ENCODE measurements around the gene GPR108. TPM values are rescaled to one million over a fixed set of nuclear protein-coding genes. Genes with fewer than 3 reads are reported as not detected.
"Not testable (repeated sequence)": the region's sequence is repeated elsewhere in the genome, so short reads cannot be mapped to it uniquely, and the experiment has no call there.

Gene GPR108
- total RNA-seq, 4 donors from 2014 or later: 22.6 to 40.3 (median 32.3) TPM

DNA sequence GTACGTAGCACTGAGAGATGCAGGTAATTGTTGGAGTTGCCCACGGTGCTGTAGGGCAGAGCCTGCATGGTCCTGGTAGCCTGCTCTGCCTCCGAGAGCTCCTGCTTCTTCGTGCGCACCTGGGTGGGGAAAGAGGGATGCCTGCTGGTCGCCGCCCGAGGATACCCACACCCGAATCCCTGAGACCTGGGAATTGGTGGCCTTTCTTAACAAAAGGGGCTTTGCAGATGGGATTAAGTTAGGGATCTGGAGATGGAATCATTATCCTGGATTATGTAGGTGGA lies 26.4 kb downstream of the GPR108 start:
- Histone ChIP-seq H3K4me3 (no peak overlapping the region), H3K9me3 (no peaks in the 10 kb centered on the region), H3K27ac (no peak overlapping the region), H3K27me3 (peaks cover 0 to 10% (median 6%) of the 10 kb centered on the region in 3 donors), H3K36me3 (no peaks in the 10 kb centered on the region), H3K4me1 (no peaks in the 10 kb centered on the region)
- in situ Hi-C loops (cut with MboI; ENCODE audit: low sequenced_read_pairs in 4 of 4): no loop called here
- DNase-seq: no peak
- no peak for ATAC-seq
- TF ChIP-seq POLR2A (IDR thresholded peaks at IDR 0.05) (no peak), CTCF (IDR thresholded peaks at IDR 0.05 in 4 of 5, conservative IDR thresholded peaks at IDR 0.05 in 1 of 5) (no peak)
- intact Hi-C loops (cut with DNase I; ENCODE audit: low total_unique reads): no loop called here

GRCh38 chr19:6710273-6711077 lies 26.9 kb downstream of the GPR108 start:
- in situ Hi-C loops (cut with MboI; ENCODE audit: low sequenced_read_pairs in 4 of 4): no loop called here
- Histone ChIP-seq H3K4me3 (no peak overlapping the region), H3K4me1 (no peaks in the 10 kb centered on the region), H3K36me3 (no peaks in the 10 kb centered on the region), H3K9me3 (no peaks in the 10 kb centered on the region), H3K27ac (no peak overlapping the region), H3K27me3 (peaks cover 0 to 10% (median 6%) of the 10 kb centered on the region in 3 donors)
- DNase-seq (no peak), ATAC-seq (no peak)
- intact Hi-C loops (cut with DNase I; ENCODE audit: low total_unique reads): no loop called here
- TF ChIP-seq CTCF (IDR thresholded peaks at IDR 0.05 in 4 of 5, conservative IDR thresholded peaks at IDR 0.05 in 1 of 5): no peak
- no peak for TF ChIP-seq POLR2A (IDR thresholded peaks at IDR 0.05)

DNA sequence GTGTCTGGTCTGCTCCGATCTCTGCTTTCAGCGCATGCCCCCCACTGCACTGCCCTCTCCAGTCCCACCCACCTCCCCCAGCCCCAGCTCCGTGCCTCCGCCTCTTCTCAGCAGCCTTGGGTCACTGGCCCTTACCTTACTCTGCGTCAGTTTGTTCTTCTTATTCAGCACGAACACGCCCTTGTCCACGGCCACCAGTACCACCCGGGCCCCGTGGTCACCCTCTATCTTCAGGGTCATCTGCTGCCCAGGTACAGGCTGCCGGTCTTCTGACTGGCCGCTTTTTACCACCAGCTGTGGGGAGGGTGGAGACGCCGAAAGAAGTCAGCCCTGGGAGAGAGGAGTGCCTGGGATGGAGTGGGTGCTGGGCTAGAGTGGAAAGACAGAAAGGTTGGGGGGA lies 27.8 kb downstream of the GPR108 start:
- no peak overlapping the region for H3K4me3 ChIP-seq
- no peak for ATAC-seq
- H3K27ac ChIP-seq: no peak overlapping the region
- in situ Hi-C loops (cut with MboI; ENCODE audit: low sequenced_read_pairs in 4 of 4): no loop called here
- no peak for TF ChIP-seq CTCF (IDR thresholded peaks at IDR 0.05 in 4 of 5, conservative IDR thresholded peaks at IDR 0.05 in 1 of 5)
- TF ChIP-seq POLR2A (IDR thresholded peaks at IDR 0.05): no peak
- peaks cover 0 to 10% (median 6%) of the 10 kb centered on the region in 3 donors for H3K27me3 ChIP-seq
- DNase-seq: no peak
- intact Hi-C loops (cut with DNase I; ENCODE audit: low total_unique reads): no loop called here
- H3K9me3 ChIP-seq: no peaks in the 10 kb centered on the region
- H3K36me3 ChIP-seq: no peaks in the 10 kb centered on the region
- H3K4me1 ChIP-seq: no peaks in the 10 kb centered on the region

DNA sequence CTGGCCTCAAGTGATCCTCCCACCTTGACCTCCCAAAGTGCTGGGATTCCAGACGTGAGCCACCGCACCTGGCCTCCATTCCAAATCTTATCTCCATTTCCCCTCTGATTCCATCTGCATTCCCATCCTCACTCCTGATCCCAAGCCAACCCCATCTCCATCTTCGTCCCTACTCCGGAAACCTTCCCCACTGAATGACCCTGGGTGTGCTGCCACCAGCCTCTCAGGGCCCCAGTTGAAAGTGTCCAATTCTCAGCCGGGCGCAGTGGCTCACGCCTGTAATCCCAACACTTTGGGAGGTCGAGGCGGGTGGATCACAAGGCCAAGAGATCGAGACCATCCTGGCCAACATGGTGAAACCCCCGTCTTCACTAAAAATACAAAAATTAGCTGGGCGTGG lies 28.5 kb downstream of the GPR108 start:
- intact Hi-C loops (cut with DNase I; ENCODE audit: low total_unique reads); H3K4me3 ChIP-seq; DNase-seq; H3K27ac ChIP-seq; H3K9me3 ChIP-seq; H3K4me1 ChIP-seq; ATAC-seq; in situ Hi-C loops (cut with MboI; ENCODE audit: low sequenced_read_pairs in 4 of 4); H3K36me3 ChIP-seq: not testable (repeated sequence)
- peaks cover 0 to 10% (median 6%) of the 10 kb centered on the region in 3 donors for H3K27me3 ChIP-seq

DNA sequence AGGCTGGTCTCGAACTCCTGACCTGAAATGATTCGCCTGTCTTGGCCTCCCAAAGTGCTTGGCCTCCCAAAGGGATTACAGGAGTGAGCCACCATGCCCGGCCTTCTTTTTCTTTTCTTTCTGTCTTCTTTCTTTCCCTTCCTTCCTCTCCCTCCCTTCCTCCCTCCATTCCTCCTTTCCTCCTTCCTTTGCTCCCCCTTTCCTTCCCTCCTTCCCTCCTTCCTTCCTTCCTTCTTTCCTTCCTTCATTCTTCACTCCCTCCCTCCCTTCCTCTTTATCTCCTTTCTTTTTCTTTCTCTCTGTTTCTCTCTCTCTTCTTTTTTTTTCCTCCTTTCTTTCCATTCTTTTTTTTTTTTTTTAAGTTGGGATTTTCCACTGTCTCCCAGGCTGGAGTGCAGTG lies 29.0 kb downstream of the GPR108 start:
- no peak overlapping the region for H3K4me3 ChIP-seq
- in situ Hi-C loops (cut with MboI; ENCODE audit: low sequenced_read_pairs in 4 of 4): no loop called here
- DNase-seq (no peak), ATAC-seq (no peak)
- H3K27ac ChIP-seq: no peak overlapping the region
- TF ChIP-seq POLR2A (IDR thresholded peaks at IDR 0.05): no peak
- no peak for TF ChIP-seq CTCF (IDR thresholded peaks at IDR 0.05 in 4 of 5, conservative IDR thresholded peaks at IDR 0.05 in 1 of 5)
- peaks cover 0 to 10% (median 6%) of the 10 kb centered on the region in 3 donors for H3K27me3 ChIP-seq
- no peaks in the 10 kb centered on the region for H3K9me3 ChIP-seq
- H3K36me3 ChIP-seq: no peaks in the 10 kb centered on the region
- intact Hi-C loops (cut with DNase I; ENCODE audit: low total_unique reads): no loop called here
- H3K4me1 ChIP-seq: no peaks in the 10 kb centered on the region

Measured in gastrocnemius medialis (tissue), 4 donors.